Tibial artery (tissue), 4 donors: ENCODE measurements around the gene ASB10.

Experiments used
- DNase-seq, 2 donors: peaks; one replicate each; pipeline ENCODE4 v3.0.0-alpha.2; 2019
- H3K27ac ChIP-seq, 2 donors: fragments of 200-600 bp; sonication (generic) in 1 of 2; 1 replicate in 1 of 2; 2 replicates in 1 of 2; pipeline ENCODE4 v1.5.1; 2018 to 2019; ENCODE audit warnings: mild to moderate bottlenecking in 1 of 2
- H3K27me3 ChIP-seq, 2 donors: fragments of 200-600 bp; sonication (generic) in 1 of 2; one replicate each; pipeline versions ENCODE4 v1.5.1 to v1.6.0; 2016 to 2019
- H3K36me3 ChIP-seq, 3 donors: fragments of 200-600 bp; sonication (generic) in 2 of 3; one replicate each; pipeline ENCODE4 v1.5.1; 2016 to 2019; ENCODE audit warnings: mild to moderate bottlenecking in 2 of 3
- H3K4me1 ChIP-seq, 4 donors: fragments of 200-600 bp; sonication (generic) in 2 of 4; 1 replicate in 3 of 4; 2 replicates in 1 of 4; pipeline ENCODE4 v1.5.1; 2016 to 2019
- H3K4me3 ChIP-seq, 2 donors: fragments of 200-600 bp; sonication (generic) in 1 of 2; 1 replicate in 1 of 2; 2 replicates in 1 of 2; pipeline ENCODE4 v1.5.1; 2018 to 2019; ENCODE audit warnings: mild to moderate bottlenecking in 2 of 2
- H3K9me3 ChIP-seq, 3 donors: fragments of 200-600 bp; sonication (generic) in 1 of 3; one replicate each; pipeline ENCODE4 v1.5.1; 2016 to 2019
- intact Hi-C: fragments of 100-400 bp; cut with DNase I; formaldehyde crosslinking; loops from one replicate; pipeline ENCODE4 v1.15.0; 2023; ENCODE audit warnings: low total_unique reads
- TF ChIP-seq, protein P1 (sequence below), 2 experiments: fragments of 200-600 bp in 1 of 2; fragments of 450-650 bp in 1 of 2; IDR thresholded peaks; one replicate each; pipeline ENCODE4 v1.5.1; 2017 to 2019; ENCODE audit warnings: antibody characterized with exemption in 2 of 2, mild to moderate bottlenecking in 1 of 2, moderate library complexity in 1 of 2

ASB10 gene

DNA sequence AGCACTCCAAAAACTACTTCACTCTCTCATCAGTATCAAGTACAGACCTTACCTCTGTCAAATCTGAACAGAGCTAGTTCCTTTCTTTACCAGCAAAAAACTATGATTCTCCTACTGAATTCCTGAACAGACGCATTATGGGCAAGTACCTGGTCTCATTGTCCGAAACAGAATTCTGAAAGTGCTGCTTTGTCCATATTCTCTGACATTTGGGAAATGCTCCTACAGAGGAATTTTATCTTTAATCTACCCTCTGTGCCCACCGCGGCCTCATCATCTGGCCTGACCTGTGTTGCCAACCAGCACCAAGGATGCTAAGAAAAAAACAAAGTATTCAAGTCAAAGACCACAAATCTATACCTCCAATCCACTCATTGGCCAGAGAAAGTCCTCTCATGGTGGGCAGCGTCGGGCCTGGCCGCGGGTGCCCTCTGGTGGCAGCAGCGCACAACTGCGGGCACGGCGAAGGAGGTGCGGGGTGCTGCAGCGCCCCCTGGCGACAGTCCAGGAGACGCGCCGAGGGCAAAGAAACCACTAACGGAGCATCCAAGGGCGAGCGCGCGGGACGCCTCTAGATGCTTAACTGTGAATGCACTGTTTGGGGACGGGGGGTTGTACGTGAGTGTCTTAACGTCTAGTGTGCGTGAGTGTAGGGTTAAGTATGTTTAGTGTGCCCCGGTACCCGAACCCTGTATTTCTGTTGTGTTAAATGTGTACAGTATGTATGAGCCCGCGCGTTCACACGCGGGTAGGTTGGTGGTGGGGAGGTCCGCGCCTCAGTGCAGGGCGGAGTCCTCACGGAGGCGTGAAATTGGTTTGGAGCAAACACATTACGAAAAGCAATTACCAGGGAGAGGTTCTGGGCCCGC is 14.5 kb downstream of the ASB10 start:
- H3K4me3 ChIP-seq = no peak overlapping the region
- intact Hi-C loops = loop anchor here (2.0 kb wide), 1 partner anchor 48 kb away; no protein-coding TSS in a partner anchor
- H3K27ac ChIP-seq = no peak overlapping the region
- H3K36me3 ChIP-seq = no peaks in the 10 kb centered on the region
- H3K9me3 ChIP-seq = no peaks in the 10 kb centered on the region
- DNase-seq = peak; percentile 63 to 82
- TF ChIP-seq, protein P1, sequence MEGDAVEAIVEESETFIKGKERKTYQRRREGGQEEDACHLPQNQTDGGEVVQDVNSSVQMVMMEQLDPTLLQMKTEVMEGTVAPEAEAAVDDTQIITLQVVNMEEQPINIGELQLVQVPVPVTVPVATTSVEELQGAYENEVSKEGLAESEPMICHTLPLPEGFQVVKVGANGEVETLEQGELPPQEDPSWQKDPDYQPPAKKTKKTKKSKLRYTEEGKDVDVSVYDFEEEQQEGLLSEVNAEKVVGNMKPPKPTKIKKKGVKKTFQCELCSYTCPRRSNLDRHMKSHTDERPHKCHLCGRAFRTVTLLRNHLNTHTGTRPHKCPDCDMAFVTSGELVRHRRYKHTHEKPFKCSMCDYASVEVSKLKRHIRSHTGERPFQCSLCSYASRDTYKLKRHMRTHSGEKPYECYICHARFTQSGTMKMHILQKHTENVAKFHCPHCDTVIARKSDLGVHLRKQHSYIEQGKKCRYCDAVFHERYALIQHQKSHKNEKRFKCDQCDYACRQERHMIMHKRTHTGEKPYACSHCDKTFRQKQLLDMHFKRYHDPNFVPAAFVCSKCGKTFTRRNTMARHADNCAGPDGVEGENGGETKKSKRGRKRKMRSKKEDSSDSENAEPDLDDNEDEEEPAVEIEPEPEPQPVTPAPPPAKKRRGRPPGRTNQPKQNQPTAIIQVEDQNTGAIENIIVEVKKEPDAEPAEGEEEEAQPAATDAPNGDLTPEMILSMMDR (IDR thresholded peaks at IDR 0.05) = peak; percentile 100
- H3K4me1 ChIP-seq = peaks cover 0 to 9% (median 8%) of the 10 kb centered on the region in 4 donors
- H3K27me3 ChIP-seq = peaks cover 0 to 77% of the 10 kb centered on the region in 2 donors

DNA sequence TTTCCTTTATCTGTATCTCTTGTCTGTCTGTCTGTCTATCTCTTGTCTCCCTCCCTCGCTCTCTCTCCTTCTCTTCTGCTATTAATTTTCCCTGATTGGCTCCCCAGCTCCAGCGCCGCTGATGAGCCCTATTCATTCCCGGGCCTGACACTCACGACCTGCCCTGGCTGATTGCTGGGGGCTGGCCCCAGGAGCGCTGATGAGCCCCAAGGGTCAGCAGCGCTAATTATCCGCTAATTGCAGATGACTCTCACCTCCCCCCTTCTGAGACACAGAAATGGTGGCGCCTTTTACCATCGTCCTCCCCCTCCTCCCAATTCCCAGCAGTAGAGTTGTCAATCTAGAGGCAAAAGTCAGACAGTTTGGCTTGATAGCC is 18.3 kb downstream of the ASB10 start:
- Histone ChIP-seq H3K27me3 (peaks cover 0 to 80% of the 10 kb centered on the region in 2 donors), H3K4me1 (peaks cover 0 to 19% (median 18%) of the 10 kb centered on the region in 4 donors)
- intact Hi-C loops = no loop called here

DNA sequence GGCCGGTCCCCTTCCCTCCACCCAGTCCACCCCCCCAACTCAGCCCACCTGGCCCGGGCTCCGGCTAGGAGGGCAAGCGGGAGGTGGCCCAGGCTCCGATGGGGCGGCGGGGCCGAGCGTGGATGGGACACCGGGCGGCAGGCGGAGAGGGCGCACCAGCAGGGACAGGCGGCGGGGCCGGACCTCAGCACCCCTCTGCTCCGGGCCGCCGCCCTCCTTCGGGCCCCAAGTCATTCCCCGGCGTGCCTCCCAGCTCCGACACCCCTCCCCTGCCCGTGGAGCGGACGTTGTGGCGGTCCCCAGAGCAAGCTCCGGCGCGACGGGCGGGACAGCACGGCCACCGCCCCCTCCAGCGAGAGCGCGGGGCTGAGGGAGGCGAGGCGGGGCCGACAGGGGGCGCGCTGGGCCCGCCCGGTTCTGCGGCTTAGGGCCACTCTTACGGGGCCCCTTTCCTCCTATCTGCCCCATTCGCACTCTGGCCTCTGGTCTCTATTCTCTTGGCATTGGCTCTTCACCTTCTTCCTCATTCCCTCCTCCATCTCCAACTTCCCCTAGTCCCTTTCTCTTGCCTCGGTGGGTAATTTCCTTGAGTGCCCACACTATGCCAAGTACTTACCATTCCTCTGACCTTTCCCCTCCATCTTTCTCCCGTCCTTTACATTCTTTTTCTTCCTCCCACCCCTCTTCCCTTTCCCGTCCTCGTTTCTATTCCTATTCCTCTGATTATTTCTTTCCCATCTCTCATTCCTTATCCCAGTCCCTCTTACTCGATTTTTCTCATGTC is 18.9 kb downstream of the ASB10 start:
- intact Hi-C loops = no loop called here
- H3K4me3 ChIP-seq = peak overlapping the region; percentile 31 to 44
- TF ChIP-seq, protein P1 (IDR thresholded peaks at IDR 0.05) = peak in 1 of 2 experiments; percentile 44
- H3K27ac ChIP-seq = no peak overlapping the region
- no peaks in the 10 kb centered on the region for H3K9me3 ChIP-seq
- no peak for DNase-seq
- H3K4me1 ChIP-seq = peaks cover 0 to 19% (median 18%) of the 10 kb centered on the region in 4 donors
- H3K27me3 ChIP-seq = peaks cover 0 to 78% of the 10 kb centered on the region in 2 donors
- H3K36me3 ChIP-seq = no peaks in the 10 kb centered on the region

More for the DNA sequence above, 18.3 kb downstream of the ASB10 start:
- H3K9me3 ChIP-seq = no peaks in the 10 kb centered on the region
- no peak overlapping the region for H3K4me3 ChIP-seq
- TF ChIP-seq, protein P1 (IDR thresholded peaks at IDR 0.05) = no peak
- no peaks in the 10 kb centered on the region for H3K36me3 ChIP-seq
- no peak overlapping the region for H3K27ac ChIP-seq
- DNase-seq = no peak

DNA sequence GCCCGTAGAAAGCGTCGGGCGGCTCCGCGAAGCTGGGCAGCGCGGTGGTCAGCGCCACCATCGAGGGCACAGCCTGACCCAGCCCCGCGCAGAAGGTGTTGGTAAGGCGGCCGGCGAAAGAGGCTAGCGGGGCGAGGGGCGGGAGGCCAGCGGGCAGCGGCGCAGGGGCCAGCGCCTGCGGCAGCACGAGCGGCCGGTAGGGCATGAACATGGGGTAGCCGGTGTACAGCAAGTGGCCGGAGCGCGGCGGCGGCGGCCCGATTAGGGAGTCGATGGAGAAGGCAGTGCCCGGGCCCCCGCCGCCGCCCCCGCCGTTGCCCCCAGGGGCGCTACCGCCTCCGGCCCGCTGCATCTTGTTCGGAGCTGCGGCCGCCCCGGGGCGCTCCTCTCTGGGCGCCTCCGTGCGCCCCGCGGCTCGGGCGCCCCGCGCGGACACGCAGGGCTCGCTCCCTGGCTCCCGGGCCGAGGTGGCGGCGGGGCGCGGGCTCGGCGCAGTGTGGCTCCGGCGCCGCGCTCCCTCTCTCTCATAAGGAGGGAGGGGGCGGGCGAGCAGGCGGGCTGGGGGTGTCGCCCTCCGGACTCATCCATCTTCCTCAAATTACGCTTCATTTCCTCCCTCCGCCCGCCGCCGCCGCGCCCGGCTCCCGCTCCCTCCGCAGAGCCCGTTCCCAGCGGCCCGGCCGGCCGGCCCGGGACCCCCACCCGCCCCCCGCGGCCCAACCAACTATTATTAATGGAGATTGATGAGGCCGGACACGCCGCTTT is 19.7 kb downstream of the ASB10 start, which contains the start of gene GBX1:
Gene GBX1 (minus strand): TSS at position 498 of the 765 bp plus-strand sequence. CDS start 146 bp downstream, at position 352.
- Histone ChIP-seq H3K27ac (no peak within 1 kb of the TSS), H3K36me3 (no peaks in the 10 kb centered on the region), H3K9me3 (no peaks in the 10 kb centered on the region), H3K4me1 (peaks cover 0 to 19% (median 18%) of the 10 kb centered on the region in 4 donors), H3K4me3 (peak within 1 kb of the TSS; percentile 31 to 44), H3K27me3 (peaks cover 0 to 78% of the 10 kb centered on the region in 2 donors)
- TF ChIP-seq, protein P1 (IDR thresholded peaks at IDR 0.05) = no peak
- intact Hi-C loops = no loop called here
- no peak for DNase-seq

DNA sequence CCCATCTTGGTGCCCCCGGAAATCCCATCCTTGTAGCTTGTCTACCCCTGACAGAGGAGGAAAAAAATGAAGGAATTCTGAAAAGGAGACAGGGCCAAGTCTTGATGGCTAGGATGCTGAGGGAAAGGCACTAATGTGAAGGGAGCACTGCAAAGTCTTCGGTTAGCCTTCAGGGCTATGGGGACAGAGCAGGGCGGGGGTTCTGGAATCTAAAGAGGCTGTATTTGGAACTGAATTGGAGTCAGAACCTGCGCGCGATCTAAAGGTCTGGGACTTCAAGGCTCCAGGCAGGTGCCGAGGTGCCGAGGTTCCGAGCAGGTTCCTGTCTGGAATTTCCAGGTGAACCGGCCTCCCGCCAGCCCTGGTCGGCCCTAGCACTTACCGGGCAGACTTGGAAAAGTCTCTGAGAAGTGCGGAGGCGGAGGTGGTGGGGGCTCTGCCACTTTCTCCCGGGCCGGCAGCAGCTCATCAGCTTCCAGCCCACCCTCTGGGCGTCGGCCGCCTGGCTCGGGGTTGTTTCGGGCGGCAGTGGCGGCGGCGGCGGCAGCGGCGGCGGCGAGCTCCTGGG is 20.3 kb downstream of the ASB10 start:
- no peak overlapping the region for H3K27ac ChIP-seq
- TF ChIP-seq, protein P1 (IDR thresholded peaks at IDR 0.05) = no peak
- H3K36me3 ChIP-seq = no peaks in the 10 kb centered on the region
- H3K9me3 ChIP-seq = no peaks in the 10 kb centered on the region
- intact Hi-C loops = no loop called here
- peak overlapping the region; percentile 31 to 44 for H3K4me3 ChIP-seq
- DNase-seq = no peak
- H3K4me1 ChIP-seq = peaks cover 0 to 19% (median 18%) of the 10 kb centered on the region in 4 donors
- H3K27me3 ChIP-seq = peaks cover 0 to 80% of the 10 kb centered on the region in 2 donors
